Naive thymus-derived CD8-positive, alpha-beta T cell (primary cell): ENCODE data around the gene RAD9B. TPM values are rescaled to one million over a fixed set of nuclear protein-coding genes. Genes with fewer than 3 reads are reported as not detected.
"Not testable (repeated sequence)": the region's sequence is repeated elsewhere in the genome, so short reads cannot be mapped to it uniquely, and the experiment has no call there.

Source experiments
- ATAC-seq, 2 donors: fragments of 150-1000 bp; cut with Tn5 transposase in 1 of 2; sonication (Bioruptor Pico), chemical (Tn5 transposase) in 1 of 2; 1 replicate in 1 of 2; 2 replicates in 1 of 2; pipeline ENCODE4 v1.10.0; 2021; ENCODE audit warnings: mild to moderate bottlenecking in 2 of 2, moderate library complexity in 2 of 2
- POLR2A ChIA-PET: fragments of 350-600 bp; sonication (Branson Sonifier 250); formaldehyde crosslinking; loops from one replicate; lab custom pipeline; 2021; ENCODE audit warnings: antibody characterized with exemption; lab: Charles Lee
- DNase-seq, 10 donors: peaks; one replicate each; pipeline versions ENCODE4 v3.0.0 to v3.0.0-alpha.2; 2020 to 2022
- H3K27ac Mint-ChIP-seq, 10 donors: one replicate each; pipeline ENCODE4 v1.8.0; 2020 to 2022; ENCODE audit warnings: mild to moderate bottlenecking in 10 of 10, mixed read lengths in 10 of 10, moderate library complexity in 4 of 10, inconsistent platforms in 1 of 10
- H3K27me3 Mint-ChIP-seq, 5 donors: one replicate each; pipeline ENCODE4 v1.8.0; 2021 to 2022; ENCODE audit warnings: mixed read lengths in 5 of 5
- H3K36me3 Mint-ChIP-seq, 3 donors: one replicate each; pipeline ENCODE4 v1.8.0; 2020 to 2022; ENCODE audit warnings: mixed read lengths in 3 of 3, mild to moderate bottlenecking in 2 of 3, inconsistent platforms in 1 of 3
- H3K4me1 Mint-ChIP-seq, 4 donors: one replicate each; pipeline ENCODE4 v1.8.0; 2021 to 2022; ENCODE audit warnings: mixed read lengths in 4 of 4
- H3K4me3 Mint-ChIP-seq, 10 donors: one replicate each; pipeline ENCODE4 v1.8.0; 2020 to 2022; ENCODE audit warnings: mild to moderate bottlenecking in 10 of 10, mixed read lengths in 10 of 10, moderate library complexity in 6 of 10, inconsistent platforms in 1 of 10
- H3K9me3 Mint-ChIP-seq, 9 donors: one replicate each; pipeline ENCODE4 v1.8.0; 2020 to 2022; ENCODE audit warnings: mixed read lengths in 9 of 9, mild to moderate bottlenecking in 3 of 9, inconsistent platforms in 1 of 9, moderate library complexity in 1 of 9
- polyA plus RNA-seq, 3 donors: library from polyadenylated mRNA; unstranded; fragments of 300-500 nt; fragmentation: Illumina TruSeq; gene quantifications; one replicate each; pipeline ENCODE4 v1.2.3, GENCODE V29; 2021
- total RNA-seq, 8 experiments: library from RNA in 2 of 8; stranded (reverse) in 2 of 8; gene quantifications; one replicate each; pipeline ENCODE4 v1.2.3 and lab custom pipeline; 2021 to 2026

RAD9B gene
- total and polyA plus RNA-seq, 5 experiments from 2014 or later: 0.89 to 3.8 (median 1.3) TPM

DNA sequence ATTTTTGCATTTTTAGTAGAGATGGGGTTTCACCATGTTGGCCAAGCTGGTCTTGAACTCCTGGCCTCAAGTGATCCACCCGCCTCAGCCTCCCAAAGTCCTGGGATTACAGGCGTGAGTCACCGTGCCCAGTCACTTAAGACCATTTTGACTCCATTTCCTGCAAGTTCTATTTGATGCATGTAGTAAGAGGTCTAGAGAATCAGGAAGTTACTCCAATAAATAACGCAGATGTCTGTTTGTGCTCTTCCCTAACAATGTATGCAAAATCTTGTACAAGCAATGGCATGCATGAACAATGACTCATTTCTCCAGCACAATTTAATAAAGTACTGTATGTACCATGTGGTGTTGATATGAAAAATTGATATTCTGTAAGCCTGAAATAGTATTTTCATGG, 43.1 kb downstream of the RAD9B start:
- ATAC-seq, DNase-seq, H3K9me3 Mint-ChIP-seq, H3K27me3 Mint-ChIP-seq, POLR2A ChIA-PET, H3K4me3 Mint-ChIP-seq: not testable (repeated sequence)
- peaks cover 0 to 72% (median 2%) of the 10 kb centered on the region in 3 donors for H3K36me3 Mint-ChIP-seq
- H3K27ac Mint-ChIP-seq: peak overlapping the region in 4 of 10 donors; percentile 9 to 66 (median 40)
- peaks cover 14 to 34% (median 33%) of the 10 kb centered on the region in 4 donors for H3K4me1 Mint-ChIP-seq

DNA sequence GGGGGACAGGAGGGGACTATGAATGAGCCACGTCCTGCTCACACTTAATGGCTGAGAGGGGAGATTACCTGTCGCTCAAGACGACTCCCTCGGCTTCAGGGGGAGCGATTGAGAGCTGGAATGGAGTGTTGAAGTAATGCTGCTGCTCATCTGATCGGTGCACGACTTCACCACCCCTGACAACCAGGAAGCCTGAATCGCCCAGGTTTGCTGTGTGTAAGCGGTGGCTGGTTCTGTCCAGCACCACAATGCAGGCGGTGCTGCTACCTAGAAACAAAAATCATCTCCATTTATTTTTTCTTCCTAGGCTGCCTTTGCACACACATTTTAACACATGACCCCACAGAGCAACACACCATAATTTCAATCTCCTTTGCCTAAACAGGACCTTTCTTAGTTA, 43.7 kb downstream of the RAD9B start:
- DNase-seq (no peak), ATAC-seq (no peak)
- H3K36me3 Mint-ChIP-seq: peaks cover 0 to 76% (median 3%) of the 10 kb centered on the region in 3 donors
- H3K9me3 Mint-ChIP-seq: no peaks in the 10 kb centered on the region
- H3K4me3 Mint-ChIP-seq: no peak overlapping the region
- POLR2A ChIA-PET: no interaction called here
- H3K4me1 Mint-ChIP-seq: peaks cover 14 to 36% (median 34%) of the 10 kb centered on the region in 4 donors
- peak overlapping the region in 5 of 10 donors; percentile 1 to 83 (median 52) for H3K27ac Mint-ChIP-seq
- no peaks in the 10 kb centered on the region for H3K27me3 Mint-ChIP-seq

DNA sequence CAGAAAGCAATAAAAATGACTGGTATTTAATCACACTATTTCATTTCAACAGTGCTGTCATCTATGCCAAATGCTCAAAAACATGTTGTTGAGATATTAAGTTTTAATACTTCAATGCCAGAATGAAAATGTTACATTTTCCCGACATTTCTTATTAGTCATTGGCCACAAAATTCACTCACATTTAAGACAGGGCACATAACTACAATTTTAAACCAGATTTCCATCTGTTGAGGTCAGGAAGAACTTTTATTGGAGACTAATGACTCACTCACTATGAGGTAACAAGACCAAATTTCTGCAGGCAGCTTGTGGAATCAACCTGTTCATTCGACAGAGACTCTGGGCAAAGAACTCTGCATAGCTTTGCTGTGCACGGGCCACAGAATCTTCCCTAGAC, 44.2 kb downstream of the RAD9B start:
- Mint-ChIP-seq H3K9me3 (no peaks in the 10 kb centered on the region), H3K4me1 (peaks cover 14 to 39% (median 34%) of the 10 kb centered on the region in 4 donors), H3K27me3 (no peaks in the 10 kb centered on the region), H3K27ac (peak overlapping the region in 3 of 10 donors; percentile 60 to 83 (median 77)), H3K36me3 (peaks cover 0 to 78% (median 6%) of the 10 kb centered on the region in 3 donors), H3K4me3 (no peak overlapping the region)
- ATAC-seq: no peak
- DNase-seq: no peak
- POLR2A ChIA-PET: no interaction called here

DNA sequence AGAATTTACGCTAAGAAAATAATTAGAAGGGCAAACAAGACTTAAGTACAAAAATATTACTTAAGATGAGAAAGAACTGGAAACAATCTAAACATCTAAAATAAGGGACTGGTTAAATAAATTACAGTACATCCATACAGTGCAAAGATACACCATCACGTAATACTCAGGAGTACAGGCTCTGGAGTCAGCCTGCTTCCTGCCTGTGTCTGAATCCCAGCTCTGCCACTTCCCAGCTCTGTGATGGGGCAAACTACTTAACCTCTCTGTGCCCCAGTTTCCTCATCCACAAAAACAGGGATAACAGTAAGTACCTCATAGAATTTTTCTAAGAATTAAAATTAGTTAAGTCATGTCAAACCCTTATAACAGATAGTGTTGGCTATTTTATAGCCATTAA, 45.0 kb downstream of the RAD9B start:
- no peaks in the 10 kb centered on the region for H3K27me3 Mint-ChIP-seq

DNA sequence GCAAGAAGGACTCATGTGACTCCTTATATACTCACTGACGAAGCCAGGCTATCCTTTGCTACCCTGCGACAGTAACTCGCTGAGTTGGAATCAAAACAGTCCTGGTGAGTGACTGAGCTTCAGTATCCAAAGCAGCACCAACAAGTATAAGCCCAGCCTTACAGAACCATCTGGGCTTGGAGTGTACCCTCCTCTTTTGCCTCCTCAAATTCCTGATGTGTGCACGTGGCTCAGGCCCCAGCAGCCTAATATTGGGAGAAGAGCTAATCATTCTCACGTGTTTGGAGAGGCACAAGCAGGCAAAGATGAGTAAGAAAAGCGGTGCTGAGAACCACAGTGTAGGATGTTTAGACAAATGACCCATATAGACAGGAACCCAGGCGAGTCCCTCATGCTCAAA, 46.5 kb downstream of the RAD9B start:
- peaks cover 14 to 47% (median 37%) of the 10 kb centered on the region in 4 donors for H3K4me1 Mint-ChIP-seq
- peaks cover 0 to 63% (median 6%) of the 10 kb centered on the region in 3 donors for H3K36me3 Mint-ChIP-seq
- H3K9me3 Mint-ChIP-seq: no peaks in the 10 kb centered on the region
- POLR2A ChIA-PET: interaction anchor here (0.9 to 1.2 kb wide), 3 partner anchors 47 to 80 kb away, joined by 3 to 5 read pairs (median 4); partner anchors contain the start of genes FAM216A, GPN3, RAD9B and VPS29
- no peaks in the 10 kb centered on the region for H3K27me3 Mint-ChIP-seq
- no peak for ATAC-seq
- peak overlapping the region in 4 of 10 donors; percentile 0 to 49 (median 17) for H3K27ac Mint-ChIP-seq
- H3K4me3 Mint-ChIP-seq: no peak overlapping the region
- no peak for DNase-seq

More for the DNA sequence above, 45.0 kb downstream of the RAD9B start:
- H3K9me3 Mint-ChIP-seq: no peaks in the 10 kb centered on the region
- peaks cover 0 to 79% (median 6%) of the 10 kb centered on the region in 3 donors for H3K36me3 Mint-ChIP-seq
- DNase-seq: no peak
- peaks cover 18 to 42% (median 37%) of the 10 kb centered on the region in 4 donors for H3K4me1 Mint-ChIP-seq
- ATAC-seq: no peak
- peak overlapping the region in 1 of 10 donors; percentile 7 for H3K27ac Mint-ChIP-seq
- no peak overlapping the region for H3K4me3 Mint-ChIP-seq
- POLR2A ChIA-PET: interaction anchor here (0.6 kb wide), 1 partner anchor 43 kb away, joined by 3 read pairs; no protein-coding TSS in a partner anchor

DNA sequence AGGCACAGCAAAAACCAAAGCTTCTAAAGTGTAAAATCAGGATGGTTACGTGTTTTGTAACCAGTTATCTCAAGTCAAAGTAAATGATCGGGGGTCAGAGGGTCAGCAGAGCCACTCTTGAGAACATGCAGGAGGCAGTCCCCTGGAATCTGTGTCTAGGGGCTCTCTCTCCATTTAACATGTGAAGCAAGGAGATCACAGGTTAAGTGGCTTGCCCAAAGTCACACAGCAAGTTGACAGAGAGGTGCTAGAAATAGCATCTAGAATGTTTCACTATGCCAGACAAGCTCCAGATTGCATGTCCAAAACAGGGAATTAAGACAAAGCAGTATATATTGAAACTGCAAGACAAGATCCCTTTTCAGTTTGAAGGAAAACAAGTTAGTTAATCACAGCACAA, 47.6 kb downstream of the RAD9B start:
- H3K27me3 Mint-ChIP-seq: no peaks in the 10 kb centered on the region
- H3K9me3 Mint-ChIP-seq: no peaks in the 10 kb centered on the region
- H3K4me3 Mint-ChIP-seq: no peak overlapping the region
- POLR2A ChIA-PET: interaction anchor here (0.7 to 1.2 kb wide), 2 partner anchors 48 to 70 kb away, joined by 3 to 4 read pairs; partner anchors contain the start of genes RAD9B and VPS29
- ATAC-seq: no peak
- H3K27ac Mint-ChIP-seq: peak overlapping the region in 5 of 10 donors; percentile 2 to 88 (median 60)
- peaks cover 0 to 59% (median 6%) of the 10 kb centered on the region in 3 donors for H3K36me3 Mint-ChIP-seq
- H3K4me1 Mint-ChIP-seq: peaks cover 14 to 49% (median 40%) of the 10 kb centered on the region in 4 donors
- no peak for DNase-seq

DNA sequence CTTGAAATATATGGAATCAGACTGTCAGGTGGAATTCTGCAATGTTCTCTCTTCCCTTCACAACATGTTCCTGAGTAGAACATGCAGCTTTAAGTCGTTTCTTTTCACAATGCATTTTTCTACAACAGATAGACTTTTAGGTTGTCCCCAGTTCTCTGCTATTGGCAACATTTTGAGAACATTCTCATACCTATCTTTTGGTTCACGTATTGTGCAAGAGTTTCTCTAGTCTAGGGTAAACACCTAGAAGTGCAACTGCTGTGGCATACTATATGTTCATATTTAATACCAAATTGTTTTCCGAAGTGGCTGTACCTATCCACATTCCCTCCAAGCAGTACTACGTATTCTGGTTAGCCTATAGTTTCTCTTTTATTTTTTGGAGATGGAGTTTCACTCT, 48.9 kb downstream of the RAD9B start:
- no peaks in the 10 kb centered on the region for H3K27me3 Mint-ChIP-seq
- DNase-seq (no peak), ATAC-seq (no peak)
- POLR2A ChIA-PET: interaction anchor here (1.2 kb wide), 1 partner anchor 54 kb away, joined by 14 read pairs; no protein-coding TSS in a partner anchor
- no peak overlapping the region for H3K4me3 Mint-ChIP-seq
- H3K4me1 Mint-ChIP-seq: peaks cover 16 to 54% (median 48%) of the 10 kb centered on the region in 4 donors
- H3K9me3 Mint-ChIP-seq: no peaks in the 10 kb centered on the region
- H3K27ac Mint-ChIP-seq: peak overlapping the region in 1 of 10 donors; percentile 56
- H3K36me3 Mint-ChIP-seq: peaks cover 0 to 48% (median 6%) of the 10 kb centered on the region in 3 donors

Other genes with a start within 250 kb of the RAD9B start
- 10 to 100 TPM; 69.3 to 75.6 TPM for gene ATP2A2, start 221.1 kb upstream of the RAD9B start, total RNA-seq
- gene ATP2A2, start 221.1 kb upstream of the RAD9B start, polyA plus RNA-seq: 1 to 10 TPM; 1.7 to 2.0 (median 1.9) TPM
- 10 to 100 TPM; 78.5 to 84.0 TPM for gene ANAPC7, start 98.6 kb upstream of the RAD9B start, total RNA-seq
- gene ANAPC7, start 98.6 kb upstream of the RAD9B start, polyA plus RNA-seq: 10 to 100 TPM; 25.7 to 32.3 (median 30.9) TPM
- 100 to 1,000 TPM; 213 to 243 TPM for gene ARPC3, start 52.0 kb upstream of the RAD9B start, total RNA-seq
- 100 to 1,000 TPM; 691 to 810 (median 733) TPM for gene ARPC3, start 52.0 kb upstream of the RAD9B start, polyA plus RNA-seq
- 10 to 100 TPM; 13.5 to 14.0 TPM for gene GPN3, start 34.1 kb upstream of the RAD9B start, total RNA-seq
- gene GPN3, start 34.1 kb upstream of the RAD9B start, polyA plus RNA-seq: 10 to 100 TPM; 33.7 to 35.8 (median 34.4) TPM
- 10 to 100 TPM; 21.6 to 22.3 TPM for gene FAM216A, start 33.5 kb upstream of the RAD9B start, total RNA-seq
- 10 to 100 TPM in 2 of 3 donors, 1 to 10 TPM in 1; 9.3 to 15.4 (median 11.1) TPM for gene FAM216A, start 33.5 kb upstream of the RAD9B start, polyA plus RNA-seq
- gene VPS29, start 220 bp upstream of the RAD9B start, total RNA-seq: 100 to 1,000 TPM; 126 to 130 TPM
- 100 to 1,000 TPM; 128 to 167 (median 167) TPM for gene VPS29, start 220 bp upstream of the RAD9B start, polyA plus RNA-seq
- 10 to 100 TPM; 34.4 to 34.8 TPM for gene PPTC7, start 81.0 kb downstream of the RAD9B start, total RNA-seq
- gene PPTC7, start 81.0 kb downstream of the RAD9B start, polyA plus RNA-seq: 10 to 100 TPM in 1 of 3 donors, 1 to 10 TPM in 2; 7.6 to 10.2 (median 9.6) TPM
- gene TCTN1, start 111.8 kb downstream of the RAD9B start, total RNA-seq: 10 to 100 TPM; 13.4 to 16.2 TPM
- gene TCTN1, start 111.8 kb downstream of the RAD9B start, polyA plus RNA-seq: 10 to 100 TPM in 2 of 3 donors, 1 to 10 TPM in 1; 8.7 to 16.4 (median 13.6) TPM
- gene HVCN1, start 186.8 kb downstream of the RAD9B start, total RNA-seq: 10 to 100 TPM; 21.0 to 21.2 TPM
- 10 to 100 TPM; 17.3 to 24.5 (median 20.1) TPM for gene HVCN1, start 186.8 kb downstream of the RAD9B start, polyA plus RNA-seq
- gene PPP1CC, start 240.6 kb downstream of the RAD9B start, total RNA-seq: 100 to 1,000 TPM; 127 to 141 TPM
- 100 to 1,000 TPM; 112 to 150 (median 119) TPM for gene PPP1CC, start 240.6 kb downstream of the RAD9B start, polyA plus RNA-seq